Ovary (tissue), 3 donors: Measurements from ENCODE around the gene CCL7.

Experiments
- EP300 ChIP-seq: sonication (generic); formaldehyde crosslinking; IDR thresholded peaks from one replicate; pipeline ENCODE4 v1.6.1; 2017; ENCODE audit warnings: antibody characterized with exemption
- TF ChIP-seq, protein P1 (sequence below), 3 donors: fragments of 450-650 bp in 2 of 3; fragments of 200-600 bp in 1 of 3; IDR thresholded peaks; one replicate each; pipeline versions ENCODE4 v1.5.1 to v1.8.0; 2016 to 2022; ENCODE audit warnings: antibody characterized with exemption in 3 of 3, mild to moderate bottlenecking in 1 of 3
- donor health status: DM: no; HTN: no; CAD: no.

- TF ChIP-seq, protein P1, sequence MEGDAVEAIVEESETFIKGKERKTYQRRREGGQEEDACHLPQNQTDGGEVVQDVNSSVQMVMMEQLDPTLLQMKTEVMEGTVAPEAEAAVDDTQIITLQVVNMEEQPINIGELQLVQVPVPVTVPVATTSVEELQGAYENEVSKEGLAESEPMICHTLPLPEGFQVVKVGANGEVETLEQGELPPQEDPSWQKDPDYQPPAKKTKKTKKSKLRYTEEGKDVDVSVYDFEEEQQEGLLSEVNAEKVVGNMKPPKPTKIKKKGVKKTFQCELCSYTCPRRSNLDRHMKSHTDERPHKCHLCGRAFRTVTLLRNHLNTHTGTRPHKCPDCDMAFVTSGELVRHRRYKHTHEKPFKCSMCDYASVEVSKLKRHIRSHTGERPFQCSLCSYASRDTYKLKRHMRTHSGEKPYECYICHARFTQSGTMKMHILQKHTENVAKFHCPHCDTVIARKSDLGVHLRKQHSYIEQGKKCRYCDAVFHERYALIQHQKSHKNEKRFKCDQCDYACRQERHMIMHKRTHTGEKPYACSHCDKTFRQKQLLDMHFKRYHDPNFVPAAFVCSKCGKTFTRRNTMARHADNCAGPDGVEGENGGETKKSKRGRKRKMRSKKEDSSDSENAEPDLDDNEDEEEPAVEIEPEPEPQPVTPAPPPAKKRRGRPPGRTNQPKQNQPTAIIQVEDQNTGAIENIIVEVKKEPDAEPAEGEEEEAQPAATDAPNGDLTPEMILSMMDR (IDR thresholded peaks at IDR 0.05), result no peak
- no peak for TF ChIP-seq EP300
Measured at GRCh38 chr17:34318474-34318873, 48.5 kb downstream of the CCL7 start.
